Skeletal muscle satellite cell (primary cell): ENCODE data around the gene TOP1.

Experiments used
- H3K27me3 ChIP-seq: 2 replicates; pipeline ENCODE4 v1.7.0; 2013; ENCODE audit warnings: low read length; ENCODE audit not compliant: control insufficient read depth, insufficient read depth
- H3K36me3 ChIP-seq: 2 replicates; pipeline ENCODE4 v1.7.0; 2013; ENCODE audit warnings: mild to moderate bottlenecking, control low read depth, low read length; ENCODE audit not compliant: insufficient read depth
- H3K4me1 ChIP-seq: 2 replicates; pipeline ENCODE4 v1.7.0; 2013; ENCODE audit warnings: low read length; ENCODE audit not compliant: control insufficient read depth, insufficient read depth
- H3K4me2 ChIP-seq: 2 replicates; pipeline ENCODE4 v1.7.0; 2013; ENCODE audit warnings: mild to moderate bottlenecking, low read length
- H3K4me3 ChIP-seq: 2 replicates; pipeline ENCODE4 v1.7.0; 2013; ENCODE audit warnings: low read length
- H3K9ac ChIP-seq: 2 replicates; pipeline ENCODE4 v1.7.0; 2013; ENCODE audit warnings: mild to moderate bottlenecking, low read depth, low read length, moderate library complexity
- H3K9me3 ChIP-seq: replicated peaks from 2 replicates; pipeline ENCODE4 v1.7.0; 2013; ENCODE audit warnings: mild to moderate bottlenecking, control low read depth, low read length

Gene TOP1

DNA sequence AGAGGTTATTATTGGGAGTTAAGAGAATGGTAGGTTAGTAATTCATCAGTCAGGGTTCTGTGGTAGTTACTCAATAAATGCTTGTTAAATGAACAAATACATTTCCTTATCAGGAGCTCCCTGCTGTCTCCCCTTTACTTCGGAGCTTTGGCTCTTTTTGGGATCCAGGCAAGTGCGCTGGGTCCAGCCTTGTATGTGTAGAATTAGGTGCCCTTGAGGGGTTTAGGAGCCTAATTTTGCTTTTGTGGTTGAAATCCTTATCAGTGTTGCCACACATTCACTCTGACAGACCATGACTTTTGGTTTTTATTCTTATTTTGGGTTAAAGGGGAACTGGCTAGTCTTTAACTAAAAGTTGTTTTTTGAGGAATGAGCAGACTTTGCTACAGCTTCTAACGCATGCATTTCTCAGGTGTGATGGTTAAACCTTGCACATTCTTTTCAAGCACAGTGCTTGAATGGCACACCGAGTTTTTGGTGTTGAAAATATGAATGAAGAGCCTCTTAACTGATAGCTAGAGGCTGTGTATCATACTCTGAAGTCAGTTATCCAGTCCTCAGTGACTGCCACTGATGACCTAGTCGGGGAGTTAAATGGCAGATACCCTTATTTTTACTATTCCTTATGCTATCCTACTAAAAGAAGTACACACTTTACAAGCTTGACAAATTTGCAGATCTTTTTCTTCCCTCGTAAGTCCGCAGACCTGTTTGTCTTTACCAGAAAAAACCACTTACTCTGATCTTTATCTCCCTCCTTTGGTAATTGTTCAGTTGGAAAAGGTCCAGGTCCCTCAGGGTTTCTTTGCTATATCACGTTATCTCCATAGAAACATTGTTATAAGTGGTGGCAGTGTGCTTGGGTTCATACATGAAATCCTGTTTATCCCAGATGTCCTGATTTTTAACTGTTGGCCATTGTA lies 58.0 kb downstream of the TOP1 start:
- Histone ChIP-seq H3K36me3 (peaks cover 71% of the 10 kb centered on the region), H3K4me3 (no peak overlapping the region), H3K4me1 (no peaks in the 10 kb centered on the region), H3K4me2 (no peak overlapping the region), H3K27me3 (no peaks in the 10 kb centered on the region), H3K9me3 (no peaks in the 10 kb centered on the region), H3K9ac (no peak overlapping the region)

DNA sequence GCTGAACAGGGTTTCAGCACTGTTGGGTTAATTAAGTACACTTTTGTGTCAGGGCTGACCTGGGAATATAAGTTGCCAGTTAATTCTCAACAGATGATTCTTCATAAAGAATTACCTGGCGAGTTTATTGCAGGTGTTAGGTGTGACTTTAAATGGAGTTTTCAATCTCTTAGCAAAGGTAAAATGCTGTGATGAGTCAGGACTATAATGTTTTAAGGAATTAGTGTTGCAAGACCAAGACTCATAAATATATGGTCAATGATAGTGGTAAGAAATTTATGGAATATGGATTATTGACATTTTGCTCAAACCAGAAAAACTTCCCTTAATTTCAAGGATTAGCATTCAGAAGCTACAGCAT lies 58.7 kb downstream of the TOP1 start:
- no peaks in the 10 kb centered on the region for H3K4me1 ChIP-seq
- no peaks in the 10 kb centered on the region for H3K27me3 ChIP-seq
- no peak overlapping the region for H3K4me2 ChIP-seq
- H3K9ac ChIP-seq = no peak overlapping the region
- H3K36me3 ChIP-seq = peaks cover 71% of the 10 kb centered on the region
- H3K9me3 ChIP-seq = no peaks in the 10 kb centered on the region
- no peak overlapping the region for H3K4me3 ChIP-seq

GRCh38 chr20:41087777-41088176 lies 59.2 kb downstream of the TOP1 start:
- Histone ChIP-seq H3K4me2 (no peak overlapping the region), H3K4me3 (no peak overlapping the region), H3K9me3 (no peaks in the 10 kb centered on the region), H3K27me3 (no peaks in the 10 kb centered on the region), H3K9ac (no peak overlapping the region), H3K4me1 (no peaks in the 10 kb centered on the region), H3K36me3 (peaks cover 71% of the 10 kb centered on the region)

GRCh38 chr20:41089555-41089954 lies 60.9 kb downstream of the TOP1 start:
- Histone ChIP-seq H3K4me2 (no peak overlapping the region), H3K27me3 (no peaks in the 10 kb centered on the region), H3K9ac (no peak overlapping the region), H3K4me3 (no peak overlapping the region), H3K36me3 (peaks cover 69% of the 10 kb centered on the region), H3K4me1 (no peaks in the 10 kb centered on the region), H3K9me3 (no peaks in the 10 kb centered on the region)

DNA sequence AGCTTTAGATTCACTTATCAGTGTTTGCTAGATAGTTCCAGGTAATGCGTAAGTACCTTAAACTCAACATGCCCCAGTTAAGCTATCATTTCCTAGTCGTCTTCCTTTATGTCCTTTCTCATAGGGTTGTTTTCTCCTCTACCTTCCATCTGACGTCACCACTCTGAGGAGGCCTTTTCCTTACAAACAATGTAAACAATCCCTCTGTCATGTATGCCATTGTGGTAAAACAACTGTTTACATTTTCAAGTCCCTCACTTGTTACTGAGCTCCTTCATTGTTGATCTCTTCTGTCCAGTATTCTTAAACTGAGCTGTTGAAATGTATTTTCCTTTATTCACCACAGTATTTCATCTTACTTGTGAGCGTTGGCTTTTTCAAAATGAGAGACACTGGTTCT lies 63.3 kb downstream of the TOP1 start:
- no peaks in the 10 kb centered on the region for H3K9me3 ChIP-seq
- peaks cover 66% of the 10 kb centered on the region for H3K36me3 ChIP-seq
- no peaks in the 10 kb centered on the region for H3K27me3 ChIP-seq
- H3K4me2 ChIP-seq = no peak overlapping the region
- no peak overlapping the region for H3K9ac ChIP-seq
- no peak overlapping the region for H3K4me3 ChIP-seq
- H3K4me1 ChIP-seq = no peaks in the 10 kb centered on the region

DNA sequence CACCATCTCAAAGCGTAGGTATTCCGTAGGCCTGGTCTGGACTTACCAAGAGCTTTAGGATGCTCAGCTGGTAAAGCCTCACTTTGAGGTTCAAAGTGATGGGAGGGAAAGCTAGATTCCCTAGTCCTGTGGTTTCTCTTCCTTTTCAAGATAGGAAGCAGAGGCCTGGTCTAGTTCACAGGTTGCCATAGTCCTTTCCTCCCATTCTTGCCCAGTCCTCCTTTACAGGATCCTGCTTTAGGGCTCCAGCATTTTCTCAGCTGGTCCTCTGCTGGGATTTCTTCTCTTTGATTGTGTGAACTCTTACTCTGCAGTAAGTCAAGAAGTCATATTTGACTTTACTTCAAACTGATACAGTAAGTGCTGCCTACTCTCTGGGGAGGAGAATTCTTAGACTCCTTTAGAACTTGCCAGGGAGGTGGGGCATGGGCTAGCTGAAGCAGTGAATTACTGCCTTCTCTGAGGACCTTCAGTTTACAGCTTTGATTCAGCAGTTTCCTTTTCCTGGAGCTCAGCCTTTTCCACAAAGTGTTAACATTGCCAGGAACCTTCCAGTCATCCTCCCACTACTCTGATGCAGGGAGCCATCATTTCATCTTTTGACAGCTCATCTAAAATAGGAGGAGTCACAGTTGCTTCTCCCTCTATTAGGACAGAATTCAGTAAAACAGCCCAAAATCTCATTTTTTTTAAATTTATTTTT lies 65.9 kb downstream of the TOP1 start:
- Histone ChIP-seq H3K4me3 (no peak overlapping the region), H3K9me3 (no peaks in the 10 kb centered on the region), H3K36me3 (peaks cover 72% of the 10 kb centered on the region), H3K4me1 (no peaks in the 10 kb centered on the region), H3K9ac (no peak overlapping the region), H3K27me3 (no peaks in the 10 kb centered on the region), H3K4me2 (no peak overlapping the region)

DNA sequence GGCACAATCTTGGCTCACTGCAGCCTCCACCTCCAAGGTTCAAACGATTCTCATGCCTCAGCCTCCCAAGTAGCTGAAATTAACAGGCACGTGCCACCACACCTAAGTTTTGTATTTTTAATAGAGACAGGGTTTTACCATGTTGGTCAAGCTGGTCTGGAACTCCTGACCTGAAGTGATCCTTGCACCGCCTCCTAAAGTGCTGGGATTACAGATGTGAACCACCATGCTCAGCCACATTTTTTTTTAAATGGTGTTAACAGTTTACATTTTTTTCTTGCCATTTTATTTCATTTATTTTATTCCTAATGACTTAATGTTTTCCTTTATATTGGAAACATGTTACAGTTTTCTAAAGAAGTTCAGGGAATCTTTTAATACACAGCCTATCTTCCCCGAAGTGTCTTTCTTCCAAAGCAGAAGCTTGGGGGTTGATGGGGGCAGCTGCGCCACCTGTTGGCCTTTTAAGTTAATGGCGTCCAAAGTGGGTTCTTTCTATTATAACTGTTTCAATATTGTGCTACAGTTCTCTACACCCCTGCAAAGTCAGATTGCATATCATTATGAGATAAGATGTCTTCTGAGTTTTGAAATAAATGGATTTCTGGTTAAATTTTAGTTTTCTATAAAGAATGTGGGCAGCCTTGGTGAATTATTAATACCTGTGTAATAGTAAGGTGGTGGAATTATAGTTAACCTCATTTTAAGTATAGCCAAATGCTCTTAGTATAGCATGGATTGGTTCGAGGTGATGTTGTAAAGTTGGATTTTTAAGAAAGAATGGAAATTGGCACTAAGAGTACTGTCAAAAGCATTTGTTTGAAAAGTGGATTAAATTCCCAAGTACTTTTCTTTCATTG lies 66.7 kb downstream of the TOP1 start:
- Histone ChIP-seq H3K36me3 (peaks cover 75% of the 10 kb centered on the region), H3K4me1 (no peaks in the 10 kb centered on the region), H3K27me3 (no peaks in the 10 kb centered on the region)

GRCh38 chr20:41098703-41099250 lies 70.2 kb downstream of the TOP1 start:
- Histone ChIP-seq H3K9ac (no peak overlapping the region), H3K36me3 (peaks cover 83% of the 10 kb centered on the region), H3K27me3 (no peaks in the 10 kb centered on the region), H3K4me2 (no peak overlapping the region), H3K9me3 (no peaks in the 10 kb centered on the region), H3K4me3 (no peak overlapping the region), H3K4me1 (no peaks in the 10 kb centered on the region)

More for the DNA sequence above, 66.7 kb downstream of the TOP1 start:
- Histone ChIP-seq H3K4me3 (no peak overlapping the region), H3K9me3 (no peaks in the 10 kb centered on the region), H3K9ac (no peak overlapping the region), H3K4me2 (no peak overlapping the region)

DNA sequence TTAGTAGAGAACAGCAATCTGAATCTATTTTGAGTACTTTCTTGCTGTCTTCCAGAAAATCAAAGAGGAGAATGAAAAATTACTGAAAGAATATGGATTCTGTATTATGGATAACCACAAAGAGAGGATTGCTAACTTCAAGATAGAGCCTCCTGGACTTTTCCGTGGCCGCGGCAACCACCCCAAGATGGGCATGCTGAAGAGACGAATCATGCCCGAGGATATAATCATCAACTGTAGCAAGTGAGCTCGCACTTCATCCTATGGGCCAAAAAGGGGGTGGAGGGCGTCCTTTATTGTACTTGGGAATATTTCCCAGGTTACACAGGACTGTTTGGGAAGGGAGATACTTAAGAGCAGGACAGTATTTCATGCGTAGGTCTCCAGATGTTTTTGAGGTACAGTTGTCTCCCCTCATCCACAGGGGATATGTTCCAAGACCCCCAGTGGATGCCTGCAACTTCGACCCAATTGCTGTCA lies 71.4 kb downstream of the TOP1 start:
- Histone ChIP-seq H3K9me3 (no peaks in the 10 kb centered on the region), H3K36me3 (peaks cover 86% of the 10 kb centered on the region), H3K27me3 (no peaks in the 10 kb centered on the region), H3K4me2 (no peak overlapping the region), H3K9ac (no peak overlapping the region), H3K4me3 (no peak overlapping the region), H3K4me1 (no peaks in the 10 kb centered on the region)

DNA sequence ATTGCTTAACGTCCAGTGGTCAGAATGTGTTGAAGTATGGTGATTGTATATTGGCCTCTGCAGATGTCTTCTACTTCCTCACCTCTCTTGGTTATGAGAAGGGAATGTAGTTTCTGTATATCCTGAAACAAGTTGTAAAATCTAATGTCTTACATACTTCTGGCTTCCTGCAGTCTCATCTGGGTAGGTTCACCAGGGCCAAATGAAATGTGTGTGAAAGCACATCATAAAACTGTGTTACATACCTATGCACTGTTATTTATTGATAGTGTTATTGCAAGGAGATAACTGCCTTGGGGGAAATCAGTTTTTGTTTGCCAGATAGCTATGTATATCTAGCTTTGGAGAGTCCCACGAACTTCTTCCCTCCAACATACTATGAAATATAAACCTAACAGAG lies 73.0 kb downstream of the TOP1 start:
- Histone ChIP-seq H3K36me3 (peaks cover 88% of the 10 kb centered on the region), H3K9ac (no peak overlapping the region), H3K9me3 (no peaks in the 10 kb centered on the region), H3K4me1 (no peaks in the 10 kb centered on the region), H3K4me3 (no peak overlapping the region), H3K4me2 (no peak overlapping the region), H3K27me3 (no peaks in the 10 kb centered on the region)

GRCh38 chr20:41108531-41108930 lies 79.9 kb downstream of the TOP1 start:
- peaks cover 86% of the 10 kb centered on the region for H3K36me3 ChIP-seq
- no peak overlapping the region for H3K4me2 ChIP-seq
- H3K4me1 ChIP-seq = no peaks in the 10 kb centered on the region
- no peak overlapping the region for H3K9ac ChIP-seq
- H3K9me3 ChIP-seq = no peaks in the 10 kb centered on the region
- H3K27me3 ChIP-seq = no peaks in the 10 kb centered on the region
- H3K4me3 ChIP-seq = no peak overlapping the region
